ENCODE results near the gene STAP1. TPM values are rescaled to one million over a fixed set of nuclear protein-coding genes. Genes with fewer than 3 reads are reported as not detected.

Gene STAP1
- total RNA-seq, 1 experiment from 2014 or later = 0.08 TPM

GRCh38 chr4:67575232-67576058 lies 16.9 kb downstream of the STAP1 start:
- Histone ChIP-seq H3K36me3 (no peaks in the 10 kb centered on the region; the same call in 1 of the 2 replicates), H3K9me3 (replicated peaks) (no peaks in the 10 kb centered on the region; the same call in 1 of the 2 replicates), H3K4me1 (peaks cover 5% of the 10 kb centered on the region; the same call in 1 of the 2 replicates), H3K27ac (peak overlapping the region; percentile 10; the same call in 1 of the 2 replicates), H3K4me3 (peak overlapping the region; percentile 51), H3K27me3 (no peaks in the 10 kb centered on the region)
- peak; percentile 13 to 50 for DNase-seq

GRCh38 chr4:67576059-67576466 lies 17.5 kb downstream of the STAP1 start:
- H3K4me1 ChIP-seq = peaks cover 5% of the 10 kb centered on the region; the same call in 1 of the 2 replicates
- H3K9me3 ChIP-seq (replicated peaks) = no peaks in the 10 kb centered on the region; the same call in 1 of the 2 replicates
- H3K36me3 ChIP-seq = no peaks in the 10 kb centered on the region; the same call in 1 of the 2 replicates
- peak overlapping the region; percentile 51 for H3K4me3 ChIP-seq
- H3K27me3 ChIP-seq = no peaks in the 10 kb centered on the region
- peak overlapping the region; percentile 10; the same call in 1 of the 2 replicates for H3K27ac ChIP-seq
- DNase-seq = no peak

GRCh38 chr4:67576538-67576937 lies 18.0 kb downstream of the STAP1 start:
- Histone ChIP-seq H3K4me3 (no peak overlapping the region), H3K27me3 (no peaks in the 10 kb centered on the region), H3K4me1 (peaks cover 5% of the 10 kb centered on the region; the same call in 1 of the 2 replicates), H3K9me3 (replicated peaks) (no peaks in the 10 kb centered on the region; the same call in 1 of the 2 replicates), H3K27ac (no peak overlapping the region), H3K36me3 (no peaks in the 10 kb centered on the region; the same call in 1 of the 2 replicates)
- DNase-seq = no peak

GRCh38 chr4:67580577-67580976 lies 22.1 kb downstream of the STAP1 start:
- H3K27me3 ChIP-seq = no peaks in the 10 kb centered on the region
- no peak for DNase-seq
- no peaks in the 10 kb centered on the region for H3K36me3 ChIP-seq
- H3K9me3 ChIP-seq (replicated peaks) = no peaks in the 10 kb centered on the region
- H3K27ac ChIP-seq = no peak overlapping the region
- no peak overlapping the region for H3K4me3 ChIP-seq
- no peaks in the 10 kb centered on the region for H3K4me1 ChIP-seq

GRCh38 chr4:67581208-67581857 lies 22.8 kb downstream of the STAP1 start:
- no peak for DNase-seq
- no peaks in the 10 kb centered on the region for H3K36me3 ChIP-seq
- H3K27ac ChIP-seq = no peak overlapping the region
- H3K4me1 ChIP-seq = no peaks in the 10 kb centered on the region
- no peaks in the 10 kb centered on the region for H3K27me3 ChIP-seq
- H3K9me3 ChIP-seq (replicated peaks) = no peaks in the 10 kb centered on the region
- no peak overlapping the region for H3K4me3 ChIP-seq

GRCh38 chr4:67581913-67582312 lies 23.4 kb downstream of the STAP1 start:
- Histone ChIP-seq H3K9me3 (replicated peaks) (no peaks in the 10 kb centered on the region), H3K27me3 (no peaks in the 10 kb centered on the region)

GRCh38 chr4:67584496-67584895 lies 26.0 kb downstream of the STAP1 start:
- Histone ChIP-seq H3K9me3 (replicated peaks) (no peaks in the 10 kb centered on the region), H3K36me3 (no peaks in the 10 kb centered on the region), H3K4me3 (no peak overlapping the region), H3K4me1 (no peaks in the 10 kb centered on the region), H3K27ac (no peak overlapping the region), H3K27me3 (no peaks in the 10 kb centered on the region)
- no peak for DNase-seq

More at GRCh38 chr4:67581913-67582312, 23.4 kb downstream of the STAP1 start:
- Histone ChIP-seq H3K4me3 (no peak overlapping the region), H3K36me3 (no peaks in the 10 kb centered on the region), H3K27ac (no peak overlapping the region), H3K4me1 (no peaks in the 10 kb centered on the region)
- DNase-seq = no peak

- H3K36me3 ChIP-seq = no peaks in the 10 kb centered on the region
- H3K9me3 ChIP-seq (replicated peaks) = no peaks in the 10 kb centered on the region
- H3K27me3 ChIP-seq = no peaks in the 10 kb centered on the region
- no peaks in the 10 kb centered on the region for H3K4me1 ChIP-seq
- DNase-seq = no peak
- no peak overlapping the region for H3K27ac ChIP-seq
- H3K4me3 ChIP-seq = no peak overlapping the region
Observed at GRCh38 chr4:67587156-67587555, 28.6 kb downstream of the STAP1 start.

GRCh38 chr4:67593741-67594175 lies 35.2 kb downstream of the STAP1 start:
- Histone ChIP-seq H3K27me3 (no peaks in the 10 kb centered on the region), H3K27ac (no peak overlapping the region), H3K36me3 (no peaks in the 10 kb centered on the region), H3K9me3 (replicated peaks) (no peaks in the 10 kb centered on the region), H3K4me3 (no peak overlapping the region), H3K4me1 (no peaks in the 10 kb centered on the region)
- no peak for DNase-seq

- H3K4me1 ChIP-seq = no peaks in the 10 kb centered on the region
- H3K4me3 ChIP-seq = no peak overlapping the region
- H3K36me3 ChIP-seq = no peaks in the 10 kb centered on the region
- H3K27ac ChIP-seq = no peak overlapping the region
- no peaks in the 10 kb centered on the region for H3K9me3 ChIP-seq (replicated peaks)
- H3K27me3 ChIP-seq = no peaks in the 10 kb centered on the region
- DNase-seq = no peak
Observed at GRCh38 chr4:67603310-67604028, 44.9 kb downstream of the STAP1 start.

GRCh38 chr4:67604029-67604381 lies 45.5 kb downstream of the STAP1 start:
- Histone ChIP-seq H3K27me3 (no peaks in the 10 kb centered on the region), H3K4me1 (no peaks in the 10 kb centered on the region)
- DNase-seq = no peak

GRCh38 chr4:67604749-67605148 lies 46.2 kb downstream of the STAP1 start:
- peak in 1 of 2 experiments; percentile 5 for DNase-seq
- Histone ChIP-seq H3K9me3 (replicated peaks) (no peaks in the 10 kb centered on the region), H3K36me3 (no peaks in the 10 kb centered on the region), H3K27me3 (no peaks in the 10 kb centered on the region), H3K4me3 (no peak overlapping the region), H3K27ac (no peak overlapping the region), H3K4me1 (no peaks in the 10 kb centered on the region)

More at GRCh38 chr4:67604029-67604381, 45.5 kb downstream of the STAP1 start:
- Histone ChIP-seq H3K9me3 (replicated peaks) (no peaks in the 10 kb centered on the region), H3K27ac (no peak overlapping the region), H3K4me3 (no peak overlapping the region), H3K36me3 (no peaks in the 10 kb centered on the region)

GRCh38 chr4:67608027-67608426 lies 49.5 kb downstream of the STAP1 start:
- Histone ChIP-seq H3K4me3 (no peak overlapping the region), H3K27ac (no peak overlapping the region), H3K4me1 (no peaks in the 10 kb centered on the region), H3K36me3 (no peaks in the 10 kb centered on the region), H3K9me3 (replicated peaks) (0 out of 2 replicates have a peak, but pooled peaks cover 3% of the 10 kb centered on the region), H3K27me3 (no peaks in the 10 kb centered on the region)
- no peak for DNase-seq

- H3K27me3 ChIP-seq = no peaks in the 10 kb centered on the region
- peaks cover 37% of the 10 kb centered on the region for H3K36me3 ChIP-seq
- no peaks in the 10 kb centered on the region for H3K4me1 ChIP-seq
- H3K4me3 ChIP-seq = no peak overlapping the region
- no peak for DNase-seq
- 0 out of 2 replicates have a peak, but pooled peaks cover 4% of the 10 kb centered on the region for H3K9me3 ChIP-seq (replicated peaks)
- H3K27ac ChIP-seq = no peak overlapping the region
Observed at GRCh38 chr4:67614186-67614585, 55.7 kb downstream of the STAP1 start.
